Small intestine (tissue), 7 donors: ENCODE measurements around the gene FCRLB. TPM values are rescaled to one million over a fixed set of nuclear protein-coding genes. Genes with fewer than 3 reads are reported as not detected.

Experiments used
- DNase-seq, 2 donors: peaks; one replicate each; pipeline versions ENCODE4 v3.0.0 to v3.0.0-alpha.2; 2013
- FAIRE-seq: peaks from 2 replicates; lab custom pipeline; 2012; peaks lifted over from hg19 to GRCh38; lab: Jason Lieb, UNC
- H3K27ac ChIP-seq, 3 donors: one replicate each; pipeline ENCODE4 v1.5.1; 2013; ENCODE audit warnings: low read length in 2 of 3, mild to moderate bottlenecking in 2 of 3, control low read depth in 1 of 3, inconsistent platforms in 1 of 3, low read depth in 1 of 3, moderate library complexity in 1 of 3
- H3K27me3 ChIP-seq, 3 donors: one replicate each; pipeline ENCODE4 v1.6.1; 2013; ENCODE audit warnings: low read length in 3 of 3, inconsistent platforms in 1 of 3; ENCODE audit not compliant: control insufficient read depth in 3 of 3, insufficient read depth in 3 of 3
- H3K36me3 ChIP-seq, 3 donors: one replicate each; pipeline ENCODE4 v1.6.1; 2013; ENCODE audit warnings: low read length in 3 of 3, inconsistent platforms in 1 of 3, low read depth in 1 of 3, mild to moderate bottlenecking in 1 of 3, moderate library complexity in 1 of 3; ENCODE audit not compliant: control insufficient read depth in 3 of 3, insufficient read depth in 2 of 3
- H3K4me1 ChIP-seq, 3 donors: one replicate each; pipeline ENCODE4 v1.6.1; 2013; ENCODE audit warnings: low read length in 2 of 3, inconsistent platforms in 1 of 3, low read depth in 1 of 3, mild to moderate bottlenecking in 1 of 3, moderate library complexity in 1 of 3; ENCODE audit not compliant: control insufficient read depth in 3 of 3, insufficient read depth in 2 of 3
- H3K4me3 ChIP-seq, 3 donors: one replicate each; pipeline ENCODE4 v1.5.1; 2013; ENCODE audit warnings: low read length in 3 of 3, control low read depth in 1 of 3, inconsistent platforms in 1 of 3, low read depth in 1 of 3, mild to moderate bottlenecking in 1 of 3, moderate library complexity in 1 of 3
- H3K9me3 ChIP-seq, 2 donors: one replicate each; pipeline ENCODE4 v1.6.1; 2013; ENCODE audit warnings: low read depth in 1 of 2, low read length in 1 of 2; ENCODE audit not compliant: control insufficient read depth in 2 of 2, insufficient read depth in 1 of 2
- WGBS, 3 donors: extraction: QIAGEN DNeasy Blood & Tissue Kit; methylation state at CpG; one replicate each; pipeline ENCODE4 v1.1.7; 2013; 5-methylcytosine and 5-hydroxymethylcytosine counted together
- polyA plus RNA-seq, 4 donors: library from polyadenylated mRNA; stranded (reverse) in 3 of 4; unstranded in 1 of 4; fragments of 200-250 nt in 3 of 4; fragments of 120-200 nt in 1 of 4; gene quantifications; one replicate each; pipeline versions ENCODE4 v1.2.1 to v1.2.3, GENCODE V29; 2013
- donor health status: healthy with polysubstance abuse.
- donor health status: control.
- donor health status: control.
- donor health status: Bipolar disorder and iron deficiency.
- donor health status: healthy.

Gene FCRLB
- polyA plus RNA-seq, 4 donors = 0.34 to 0.96 TPM; not detected in 2

GRCh38 chr1:161740921-161741320, 19.6 kb downstream of the FCRLB start:
- Histone ChIP-seq H3K4me3 (no peak overlapping the region), H3K27ac (no peak overlapping the region), H3K27me3 (peaks cover 0 to 17% (median 0%) of the 10 kb centered on the region in 3 donors), H3K4me1 (no peaks in the 10 kb centered on the region), H3K9me3 (no peaks in the 10 kb centered on the region), H3K36me3 (no peaks in the 10 kb centered on the region)
- FAIRE-seq = no peak
- 83 to 85% (median 83%) methylated on average over 6 of the region's 6 CpGs for WGBS, 3 donors
- no peak for DNase-seq

- Histone ChIP-seq H3K4me3 (no peak overlapping the region), H3K27me3 (peaks cover 0 to 12% (median 0%) of the 10 kb centered on the region in 3 donors), H3K36me3 (no peaks in the 10 kb centered on the region), H3K27ac (no peak overlapping the region), H3K9me3 (no peaks in the 10 kb centered on the region), H3K4me1 (no peaks in the 10 kb centered on the region)
- WGBS, 3 donors = 76 to 81% (median 80%) methylated on average over 9 of the region's 9 CpGs
- FAIRE-seq (no peak), DNase-seq (peak in 1 of 2 donors; percentile 26)
These were observed 21.9 kb downstream of the FCRLB start for GRCh38 chr1:161743231-161743630.

- Histone ChIP-seq H3K27me3 (peaks cover 0 to 2% (median 0%) of the 10 kb centered on the region in 3 donors), H3K4me3 (no peak overlapping the region), H3K27ac (no peak overlapping the region), H3K9me3 (no peaks in the 10 kb centered on the region), H3K4me1 (peaks cover 0 to 8% (median 6%) of the 10 kb centered on the region in 3 donors), H3K36me3 (peaks cover 0 to 6% (median 2%) of the 10 kb centered on the region in 3 donors)
- WGBS, 3 donors = 35 to 48% (median 36%) methylated on average over 6 of the region's 6 CpGs
- FAIRE-seq (no peak), DNase-seq (no peak)
These were observed 26.5 kb downstream of the FCRLB start for GRCh38 chr1:161747801-161748200.

- Histone ChIP-seq H3K9me3 (no peaks in the 10 kb centered on the region), H3K27ac (peak within 1 kb of the TSS; percentile 84 to 96 (median 92)), H3K36me3 (peaks cover 0 to 14% (median 2%) of the 10 kb centered on the region in 3 donors), H3K4me3 (peak within 1 kb of the TSS; percentile 65 to 99 (median 90)), H3K4me1 (peaks cover 0 to 8% (median 6%) of the 10 kb centered on the region in 3 donors), H3K27me3 (peaks cover 0 to 2% (median 0%) of the 10 kb centered on the region in 3 donors)
- WGBS, 3 donors = 0% methylated on average over 63 to 65 of the region's 65 CpGs
- FAIRE-seq (no peak), DNase-seq (peak; percentile 92 to 96)
These were observed 28.4 kb downstream of the FCRLB start, which contains the start of gene DUSP12 for GRCh38 chr1:161749509-161750407. Gene DUSP12 (plus strand): TSS chr1:161749786. CDS start chr1:161749802, 16 bp downstream.

GRCh38 chr1:161763522-161764098, 42.3 kb downstream of the FCRLB start:
- no peaks in the 10 kb centered on the region for H3K9me3 ChIP-seq
- peak; percentile 47 to 51 for DNase-seq
- peaks cover 0 to 14% (median 7%) of the 10 kb centered on the region in 3 donors for H3K4me1 ChIP-seq
- no peak for FAIRE-seq
- no peaks in the 10 kb centered on the region for H3K27me3 ChIP-seq
- 45 to 67% (median 64%) methylated on average over 7 of the region's 7 CpGs for WGBS, 3 donors
- H3K27ac ChIP-seq = no peak overlapping the region
- peaks cover 0 to 2% (median 0%) of the 10 kb centered on the region in 3 donors for H3K36me3 ChIP-seq
- H3K4me3 ChIP-seq = no peak overlapping the region

- peaks cover 0 to 14% (median 7%) of the 10 kb centered on the region in 3 donors for H3K4me1 ChIP-seq
- 0% methylated on average over 35 of the region's 35 CpGs for WGBS, 3 donors
- DNase-seq = peak; percentile 91 to 97
- no peaks in the 10 kb centered on the region for H3K27me3 ChIP-seq
- no peak for FAIRE-seq
- H3K9me3 ChIP-seq = no peaks in the 10 kb centered on the region
- peak within 1 kb of the TSS; percentile 66 to 97 (median 89) for H3K27ac ChIP-seq
- H3K4me3 ChIP-seq = peak within 1 kb of the TSS; percentile 61 to 98 (median 95)
- no peaks in the 10 kb centered on the region for H3K36me3 ChIP-seq
These were observed 45.0 kb downstream of the FCRLB start, which contains the start of gene ATF6 for GRCh38 chr1:161766102-161766981. Gene ATF6 (plus strand): TSS chr1:161766320. CDS start chr1:161766361, 41 bp downstream.

GRCh38 chr1:161768461-161768860, 47.1 kb downstream of the FCRLB start:
- FAIRE-seq (no peak), DNase-seq (no peak)
- 92 to 97% (median 96%) methylated on average over 5 of the region's 5 CpGs for WGBS, 3 donors
- H3K9me3 ChIP-seq = no peaks in the 10 kb centered on the region
- no peaks in the 10 kb centered on the region for H3K36me3 ChIP-seq
- H3K27ac ChIP-seq = no peak overlapping the region
- H3K4me1 ChIP-seq = peaks cover 0 to 19% (median 7%) of the 10 kb centered on the region in 3 donors
- no peak overlapping the region for H3K4me3 ChIP-seq
- H3K27me3 ChIP-seq = no peaks in the 10 kb centered on the region
